GF-D8 (cell line): ENCODE data around the gene UBL7.
"Not testable (repeated sequence)": the region's sequence is repeated elsewhere in the genome, so short reads cannot be mapped to it uniquely, and the experiment has no call there.

Source experiments
- DNase-seq: peaks from one replicate; lab custom pipeline; 2025; lab: John Stamatoyannopoulos, UW

UBL7 gene

DNA sequence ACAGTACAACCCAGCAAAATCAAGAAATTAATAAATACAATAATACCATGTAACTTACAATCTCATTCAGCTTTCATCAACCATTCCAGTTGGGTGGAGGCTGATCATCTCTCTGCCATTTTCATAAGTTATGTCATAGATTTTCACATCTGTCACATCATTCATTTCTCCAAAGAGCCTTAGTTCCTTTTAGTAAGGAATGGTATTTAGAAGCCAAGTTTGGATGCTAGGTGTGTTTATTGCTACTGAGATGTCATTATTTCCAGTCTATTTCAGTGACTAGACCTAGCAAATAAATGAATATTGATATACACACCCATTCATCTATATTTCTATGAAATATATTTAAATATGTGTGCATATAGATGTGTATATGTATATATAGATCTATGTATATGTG is 2.7 kb upstream of the UBL7 start:
- DNase-seq = no peak

DNA sequence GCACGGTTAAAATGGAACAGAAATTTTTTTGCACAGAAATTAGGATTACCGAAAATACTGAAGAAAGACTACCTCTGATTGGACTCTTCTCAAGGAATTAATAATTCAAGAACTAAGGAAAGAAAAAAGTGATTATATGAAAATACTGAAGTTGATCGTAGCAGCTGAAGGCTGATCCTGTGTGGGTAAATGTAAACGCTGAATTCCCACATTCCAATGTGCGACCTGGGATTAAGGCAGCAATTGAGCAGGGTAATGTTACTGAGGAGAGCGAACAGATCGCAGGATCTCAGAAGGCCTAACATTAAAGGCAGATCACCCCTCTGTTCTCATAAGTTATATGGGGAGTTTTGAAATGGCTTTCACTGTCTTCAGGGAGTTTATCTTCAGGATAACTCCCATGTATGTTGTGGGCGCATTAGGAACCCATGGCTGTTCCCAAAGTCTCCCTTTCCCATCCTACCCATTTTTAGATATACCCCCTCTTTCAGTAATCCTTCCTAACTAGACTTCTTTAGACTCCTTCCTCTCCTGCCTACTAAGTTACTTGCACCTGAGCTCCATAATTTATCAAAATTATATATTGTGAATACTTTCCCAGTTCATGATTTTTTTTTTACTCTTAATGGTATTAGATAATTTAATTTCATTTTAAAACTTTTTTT is 1.0 kb upstream of the UBL7 start:
- no peak for DNase-seq

DNA sequence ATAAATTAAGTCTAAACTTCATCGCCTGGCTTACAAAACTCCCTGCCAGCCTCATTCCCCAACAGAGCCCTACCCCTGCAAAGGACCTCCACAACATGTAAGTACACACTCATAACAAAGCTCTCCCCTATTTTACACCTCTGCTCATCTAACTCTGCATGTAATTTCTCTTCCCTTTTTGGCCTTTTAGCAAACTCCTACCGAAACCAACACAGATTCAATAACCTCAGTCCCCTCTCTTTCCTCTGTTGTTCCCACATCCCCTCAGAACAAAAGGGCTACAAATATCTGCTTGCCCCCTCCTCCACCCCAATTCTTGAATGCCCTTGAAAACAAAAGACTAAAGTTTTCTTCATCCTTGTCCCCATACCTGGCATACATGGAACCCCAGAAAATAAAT is 662 bp downstream of the UBL7 start:
- DNase-seq = no peak

DNA sequence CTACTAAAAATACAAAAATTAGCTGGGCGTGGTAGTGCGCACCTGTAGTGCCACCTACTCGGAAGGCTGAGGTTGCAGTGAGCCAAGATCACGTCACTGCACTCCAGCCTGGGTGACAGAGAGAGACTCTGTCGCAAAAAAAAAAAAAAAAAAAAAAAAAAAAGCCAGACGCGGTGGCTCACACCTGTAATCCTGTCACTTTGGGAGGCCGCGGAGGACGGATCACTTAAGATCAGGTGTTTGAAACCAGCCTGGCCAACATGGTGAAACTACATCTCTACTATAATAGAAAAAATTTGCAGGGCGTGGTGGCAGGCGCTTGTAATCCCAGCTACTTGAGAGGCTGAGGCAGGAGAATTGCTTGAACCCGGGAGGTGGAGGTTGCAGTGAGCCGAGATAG is 1.2 kb downstream of the UBL7 start:
- DNase-seq = not testable (repeated sequence)

DNA sequence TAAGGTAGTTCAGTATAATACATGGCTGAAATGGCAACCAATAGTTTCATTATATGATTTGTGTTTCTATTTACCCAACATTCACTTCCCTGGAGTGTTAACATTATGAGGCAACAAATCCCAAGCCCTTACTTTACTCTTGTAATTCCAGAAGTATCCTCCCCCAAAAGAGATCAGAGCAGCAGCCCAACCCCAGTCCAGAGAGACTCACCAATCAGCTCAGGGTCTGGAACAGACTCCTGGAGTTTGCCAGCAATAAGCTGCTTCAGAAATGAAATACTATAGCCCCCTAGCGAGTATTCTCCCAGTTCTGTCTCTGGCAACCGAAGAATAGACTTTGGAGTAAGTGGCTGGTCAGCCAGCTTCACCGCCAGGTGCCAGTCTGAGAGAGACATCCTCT is 2.5 kb downstream of the UBL7 start:
- no peak for DNase-seq

DNA sequence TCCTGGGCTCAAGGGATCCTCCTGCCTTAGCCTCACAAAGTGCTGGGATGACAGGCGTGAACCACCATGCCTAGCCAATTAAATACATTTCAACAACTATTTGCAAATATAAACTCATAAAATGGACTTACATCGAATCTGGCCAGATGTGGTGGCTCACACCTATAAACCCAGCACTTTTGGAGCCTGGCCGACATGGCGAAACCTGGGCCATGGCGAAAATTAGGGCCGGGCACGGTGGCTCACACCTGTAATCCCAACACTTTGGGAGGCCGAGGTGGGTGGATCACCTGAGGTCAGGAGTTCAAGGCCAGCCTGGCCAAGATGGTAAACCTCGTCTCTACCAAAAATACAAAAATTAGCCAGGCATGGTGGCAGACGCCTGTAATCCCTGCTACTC is 3.9 kb downstream of the UBL7 start:
- not testable (repeated sequence) for DNase-seq

DNA sequence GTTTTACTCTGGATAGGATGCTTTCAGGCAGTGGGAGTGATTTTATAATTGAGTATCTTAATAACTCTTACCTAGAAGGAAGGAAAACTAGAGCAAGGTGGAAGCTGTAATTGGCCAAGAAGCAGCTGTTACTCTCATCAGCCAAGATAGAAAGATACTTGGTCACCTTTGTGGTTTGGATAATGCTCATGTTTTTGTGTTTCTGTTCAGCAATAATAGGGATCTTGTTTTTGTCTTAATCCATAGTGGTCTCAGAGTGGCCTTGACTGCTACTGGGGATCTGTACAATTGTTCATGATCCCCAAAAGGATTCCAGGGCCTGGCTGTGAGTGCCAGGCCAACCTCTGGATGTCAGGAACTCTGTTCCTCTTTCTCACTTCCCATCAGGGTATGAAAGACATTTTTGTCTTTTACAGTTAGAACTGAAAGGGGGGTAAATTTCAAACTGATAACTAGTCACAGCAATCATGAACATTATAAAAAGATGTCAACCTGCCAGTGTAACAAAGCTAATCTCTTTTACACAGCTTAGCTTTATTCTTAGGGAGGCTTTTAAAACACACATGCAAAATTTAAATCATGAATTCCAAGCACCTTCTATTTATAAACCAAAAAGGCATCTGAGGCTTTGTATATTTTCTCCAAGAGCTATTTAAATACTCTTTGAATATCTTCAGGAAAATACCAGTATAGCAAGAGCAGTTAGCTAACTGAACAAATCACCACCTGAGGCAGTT is 6.0 kb downstream of the UBL7 start:
- no peak for DNase-seq

DNA sequence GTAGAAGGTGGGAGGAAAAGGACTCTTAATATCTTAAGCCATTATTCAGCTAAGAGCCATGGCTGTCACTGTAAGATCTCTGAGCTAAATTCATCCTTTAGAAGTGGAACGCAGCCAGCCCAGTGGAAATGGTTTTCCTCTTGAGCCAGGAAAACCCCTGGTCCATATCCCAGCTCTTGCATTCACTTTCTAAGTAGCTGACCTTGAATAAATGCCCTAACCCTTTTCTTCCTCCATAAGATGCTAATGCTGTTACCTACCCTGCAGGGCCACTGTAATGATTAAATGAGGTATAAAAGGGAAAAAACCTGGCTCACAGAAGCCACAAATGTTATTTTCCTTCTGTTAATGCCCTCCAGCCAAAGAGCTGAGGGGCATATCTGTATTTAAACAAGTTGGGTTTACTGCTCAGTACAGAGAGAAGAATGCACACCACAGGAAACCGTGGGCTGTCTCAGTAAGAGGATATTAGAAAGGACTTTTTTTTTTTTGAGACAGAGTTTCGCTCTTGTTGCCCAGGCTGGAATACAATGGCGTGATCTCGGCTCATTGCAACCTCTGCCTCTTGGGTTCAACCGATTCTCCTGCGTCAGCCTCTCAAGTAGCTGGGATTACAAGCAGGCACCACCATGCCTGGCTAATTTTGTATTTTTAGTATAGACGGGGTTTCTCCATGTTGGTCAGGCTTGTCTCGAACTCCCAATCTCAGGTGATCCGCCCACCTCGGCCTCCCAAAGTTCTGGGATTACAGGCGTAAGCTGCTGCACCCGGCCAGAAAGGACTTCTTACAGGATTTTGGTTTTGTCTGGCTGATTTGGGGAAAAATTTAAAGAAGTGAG is 6.8 kb downstream of the UBL7 start:
- DNase-seq = no peak

DNA sequence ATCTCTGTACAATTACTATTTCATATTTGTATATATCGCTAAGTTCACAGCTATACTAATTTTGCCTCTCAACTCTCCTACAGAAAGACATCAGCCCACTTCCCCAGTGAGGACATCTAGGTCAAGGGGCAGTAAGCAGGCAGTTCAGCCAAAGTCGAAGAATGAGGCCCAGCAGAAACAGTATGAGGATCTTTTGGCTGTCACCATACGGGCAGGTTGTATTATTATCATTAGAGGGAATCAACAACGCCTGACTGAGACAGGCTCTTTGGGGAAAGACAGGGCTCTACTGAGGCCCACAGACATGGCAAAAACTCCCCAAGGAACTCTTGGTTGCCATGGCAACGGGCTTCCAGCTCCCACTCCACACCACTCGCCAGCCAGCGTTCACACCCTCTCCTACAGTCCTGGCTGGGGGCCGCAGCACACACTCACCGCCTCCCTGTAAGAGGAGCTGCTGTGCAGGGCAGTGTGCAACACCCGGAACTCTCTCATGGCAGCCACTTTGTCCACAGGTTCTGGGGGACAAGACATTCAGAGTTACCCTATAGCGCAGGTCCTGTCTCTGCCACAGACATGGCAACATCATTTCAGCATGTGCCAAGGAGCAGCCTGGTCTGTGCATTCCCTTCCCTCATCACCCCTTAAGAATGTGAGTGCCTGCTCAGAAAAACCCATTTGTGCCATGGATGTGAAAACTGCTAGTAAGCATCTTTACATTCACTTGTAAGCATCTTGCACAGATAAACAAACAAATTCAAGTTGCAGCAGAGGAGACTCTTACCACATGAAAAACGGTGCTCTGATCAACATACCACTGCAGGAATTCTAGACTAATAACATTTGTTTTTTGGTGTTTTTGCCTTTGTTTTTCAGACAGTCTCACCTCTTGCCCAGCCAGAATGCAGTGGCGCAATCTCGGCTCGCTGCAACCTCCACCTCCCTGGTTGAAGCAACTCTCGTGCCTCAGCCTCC is 8.8 kb downstream of the UBL7 start:
- DNase-seq = no peak

DNA sequence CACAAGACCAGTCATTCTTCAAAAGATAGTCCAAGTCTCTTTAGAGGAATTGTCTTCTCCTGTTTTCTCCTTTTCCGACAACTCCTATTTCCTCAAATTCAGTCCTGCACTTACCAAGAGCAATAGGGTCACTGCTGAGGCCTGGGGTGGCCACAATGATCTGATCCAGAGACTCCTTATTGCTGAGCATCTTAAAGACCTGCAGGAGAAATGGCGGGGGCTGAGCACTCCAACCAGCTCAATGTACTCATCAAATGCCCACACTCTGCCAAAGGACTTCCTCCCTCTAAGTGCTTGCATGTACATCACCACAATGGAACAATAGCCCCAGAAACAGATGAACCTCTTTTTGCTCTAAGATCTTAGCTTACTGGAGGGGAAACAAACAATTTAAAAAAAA is 9.6 kb downstream of the UBL7 start:
- DNase-seq = no peak

DNA sequence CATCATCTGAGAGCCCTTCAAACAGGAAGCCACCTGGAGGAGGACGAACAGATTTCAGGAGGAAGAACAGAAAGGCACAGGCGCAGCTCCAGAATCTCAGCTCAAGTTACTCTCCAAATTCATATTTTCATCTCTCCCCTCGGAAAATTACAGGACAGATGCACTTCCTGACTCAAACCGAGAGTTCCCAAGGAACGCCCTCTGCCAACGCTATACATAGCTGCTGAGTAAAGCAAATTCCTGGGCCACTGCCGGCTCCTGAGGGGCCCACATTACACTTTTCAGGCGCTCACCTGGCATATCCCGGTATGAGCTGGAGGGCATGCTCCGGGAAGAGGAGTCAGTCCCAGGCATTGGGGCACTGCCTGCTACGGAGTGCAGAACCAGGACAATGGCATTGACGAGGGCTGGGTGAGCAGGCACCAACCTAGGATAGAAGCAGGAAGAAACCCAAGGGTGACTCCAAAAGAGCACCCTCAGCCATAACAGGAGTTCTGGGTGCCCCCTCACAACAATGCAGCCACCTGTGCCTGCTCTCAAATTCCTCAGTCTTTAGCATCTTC is 11.2 kb downstream of the UBL7 start:
- no peak for DNase-seq

DNA sequence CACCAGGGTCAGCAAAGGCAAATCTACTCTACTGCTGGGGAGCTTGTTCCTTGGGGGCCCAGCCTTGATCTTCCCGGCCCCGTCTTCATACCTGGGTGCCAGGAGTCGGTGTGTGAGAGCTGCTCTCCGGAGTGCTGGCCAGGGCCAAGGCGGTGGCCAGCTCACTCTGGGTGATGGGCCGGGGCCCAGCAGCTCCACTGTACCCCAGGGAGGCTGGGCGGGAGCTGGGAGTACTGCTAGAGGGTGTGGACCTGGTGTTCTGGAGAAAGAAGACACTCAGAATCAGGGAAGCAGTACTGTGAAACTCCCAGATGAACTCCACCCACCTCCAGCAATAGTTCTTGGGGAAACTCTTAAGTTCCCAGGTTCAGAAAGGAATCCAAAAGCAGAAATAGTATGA is 11.9 kb downstream of the UBL7 start:
- no peak for DNase-seq

DNA sequence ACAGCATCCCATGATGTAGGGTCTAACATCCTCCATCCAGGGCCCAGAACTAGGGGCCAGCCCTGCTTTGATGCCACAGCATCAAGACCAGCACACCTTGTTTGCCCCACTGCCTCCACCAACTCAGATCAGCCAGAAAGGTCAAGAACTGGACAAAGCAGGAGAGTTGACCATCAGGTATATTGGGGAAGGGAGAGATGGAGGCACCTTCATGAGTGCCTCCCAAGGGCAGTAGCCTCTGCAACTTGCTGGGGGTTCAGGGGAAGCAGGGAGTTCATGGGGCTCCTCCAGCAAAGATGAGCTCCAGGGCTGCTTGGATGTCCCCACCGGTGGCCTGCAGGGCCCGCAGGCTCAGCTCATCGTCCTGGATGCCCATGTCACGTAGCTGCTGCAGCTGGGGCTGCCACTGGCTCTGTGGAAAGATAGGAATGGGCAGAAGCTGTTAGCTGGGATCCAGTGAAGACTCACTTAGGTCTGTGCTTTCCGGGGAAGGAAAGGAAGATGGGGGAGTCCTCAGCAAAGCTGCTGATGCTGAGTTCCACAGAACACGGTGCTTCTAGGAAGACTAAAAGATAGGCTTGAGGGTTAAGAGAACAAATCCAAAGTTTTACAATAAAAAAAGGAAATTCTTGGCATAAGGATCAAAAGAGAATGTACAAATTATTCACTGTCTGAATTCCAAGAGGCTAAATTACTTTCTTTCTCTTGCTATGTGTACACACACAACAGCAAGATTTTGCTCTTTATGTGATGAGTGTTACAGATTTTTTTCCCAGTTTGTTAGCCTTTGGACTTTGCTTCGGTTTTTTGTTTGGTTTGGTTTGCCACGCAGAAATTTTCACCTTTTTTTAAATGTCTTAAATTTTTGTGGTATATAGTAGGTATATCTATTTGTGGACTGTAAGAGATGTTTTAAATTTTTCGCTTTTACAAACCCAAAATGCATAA is 14.9 kb downstream of the UBL7 start:
- DNase-seq = no peak

DNA sequence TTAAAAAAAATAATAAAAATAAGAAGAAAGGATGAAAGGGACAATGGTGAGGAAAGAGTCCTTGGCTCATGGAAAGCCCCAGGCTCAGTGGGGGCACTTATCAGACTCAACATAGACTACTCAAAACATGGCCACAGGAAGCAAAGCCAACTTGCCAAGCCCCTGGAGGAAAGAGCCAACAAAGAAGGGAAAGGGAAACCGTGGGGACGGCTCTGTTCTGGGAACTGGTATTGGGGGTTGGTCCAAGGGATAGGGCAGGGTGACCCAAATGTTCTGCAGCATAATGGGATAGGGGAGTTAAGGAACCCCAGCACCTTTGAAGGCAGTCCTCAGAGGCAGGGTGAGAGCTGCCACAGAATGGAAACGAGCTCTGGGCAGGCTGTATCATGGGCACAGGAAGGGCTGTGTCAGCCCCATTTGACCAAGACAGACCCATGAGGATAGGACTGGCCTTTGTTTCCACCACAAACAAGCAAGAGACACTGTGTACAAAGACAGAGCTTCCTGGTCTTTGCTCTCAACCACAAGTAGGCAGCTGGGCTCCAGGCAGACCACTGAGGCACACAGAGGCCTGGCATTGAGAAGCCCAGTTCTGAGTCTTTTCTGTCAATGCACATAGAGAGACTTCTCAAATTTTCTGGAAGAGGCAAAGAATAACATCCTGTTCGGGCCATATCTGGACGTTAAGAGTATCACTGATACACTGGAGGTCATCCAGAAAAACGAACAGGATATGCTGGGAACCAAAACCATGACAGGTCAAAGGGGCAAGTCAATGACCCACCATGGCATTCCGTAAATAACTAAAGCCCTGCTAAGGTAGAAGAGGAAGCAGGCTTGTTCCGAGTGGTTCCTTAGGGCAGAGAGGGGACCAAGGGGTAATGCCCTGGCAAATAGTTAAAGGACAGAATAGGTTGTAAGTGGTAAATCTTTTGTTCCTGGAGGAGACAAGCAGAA is 16.6 kb downstream of the UBL7 start:
- no peak for DNase-seq

DNA sequence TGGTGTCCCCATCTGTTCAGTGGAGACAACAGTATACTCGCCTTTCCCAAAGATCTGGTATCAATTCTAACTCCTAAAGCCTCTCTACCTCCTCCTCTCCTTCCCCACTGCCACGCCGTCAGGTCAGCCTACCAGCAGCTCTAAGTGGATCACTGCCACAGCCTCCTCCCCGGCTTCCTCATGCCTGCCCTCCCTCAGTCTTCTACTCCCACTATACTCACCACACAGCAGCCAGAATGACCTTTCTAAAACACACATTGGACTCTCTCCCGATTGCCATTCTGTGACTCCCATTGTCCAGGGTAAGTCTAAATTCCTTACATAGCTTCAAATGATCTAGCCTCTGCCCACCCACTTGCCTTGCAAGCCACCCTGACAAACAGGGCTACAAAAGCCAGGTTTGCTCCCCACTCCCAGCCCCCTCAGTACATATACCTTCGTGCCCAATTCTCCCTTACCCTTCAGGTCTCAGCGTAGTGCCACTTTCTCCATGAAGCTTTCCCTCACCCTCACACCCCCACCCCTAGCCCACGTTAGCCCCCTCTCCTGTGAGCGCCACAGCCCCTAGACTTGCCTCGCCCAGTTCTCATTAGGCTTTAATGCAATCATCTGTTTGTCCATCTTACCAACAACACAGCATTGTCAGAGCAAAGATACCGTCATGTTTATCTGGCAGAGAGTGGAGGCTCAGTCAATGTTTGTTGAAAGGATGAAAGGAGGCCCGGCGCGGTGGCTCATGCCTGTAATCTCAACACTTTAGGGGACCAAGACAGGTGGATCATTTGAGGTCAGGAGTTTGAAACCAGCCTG is 17.7 kb downstream of the UBL7 start:
- DNase-seq = no peak

DNA sequence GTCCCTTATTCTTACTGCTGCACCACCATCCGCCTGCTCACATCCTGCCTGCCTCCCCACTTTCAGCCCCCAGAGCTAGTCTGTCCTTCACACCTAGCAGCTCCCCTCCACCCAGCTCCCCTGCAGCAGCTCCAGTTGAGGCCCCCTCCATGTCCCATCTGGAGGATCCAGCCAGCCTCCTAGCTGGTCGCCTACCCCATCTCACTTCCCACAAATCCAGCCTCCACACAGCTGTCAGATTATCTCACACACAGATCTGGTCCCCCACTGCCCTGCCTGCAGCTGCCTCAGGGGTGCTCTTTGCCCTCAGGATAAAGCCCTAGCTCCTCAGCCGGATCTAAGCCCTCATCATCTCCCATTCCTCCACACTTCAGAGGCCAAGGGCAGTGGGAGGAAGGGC is 18.4 kb downstream of the UBL7 start:
- no peak for DNase-seq

DNA sequence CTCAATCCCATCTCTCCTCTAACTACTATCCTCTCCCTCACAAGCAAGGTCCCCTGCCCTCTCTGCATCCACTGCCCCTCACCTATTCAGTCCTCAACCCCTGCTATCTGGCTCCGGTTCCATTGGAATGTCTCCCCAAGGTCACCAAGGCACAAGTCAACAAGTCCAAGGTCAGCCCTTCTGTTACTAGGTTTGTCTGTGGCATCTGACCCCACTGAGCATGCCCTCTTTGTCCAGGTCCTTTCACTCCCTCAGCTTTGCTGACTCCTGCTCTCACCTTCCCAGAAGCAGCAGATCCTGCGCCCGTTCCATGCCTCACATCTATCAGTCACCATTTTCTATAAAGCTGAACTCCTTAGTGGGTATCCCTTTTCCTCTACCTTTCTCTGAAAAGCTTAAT is 18.9 kb downstream of the UBL7 start:
- no peak for DNase-seq

DNA sequence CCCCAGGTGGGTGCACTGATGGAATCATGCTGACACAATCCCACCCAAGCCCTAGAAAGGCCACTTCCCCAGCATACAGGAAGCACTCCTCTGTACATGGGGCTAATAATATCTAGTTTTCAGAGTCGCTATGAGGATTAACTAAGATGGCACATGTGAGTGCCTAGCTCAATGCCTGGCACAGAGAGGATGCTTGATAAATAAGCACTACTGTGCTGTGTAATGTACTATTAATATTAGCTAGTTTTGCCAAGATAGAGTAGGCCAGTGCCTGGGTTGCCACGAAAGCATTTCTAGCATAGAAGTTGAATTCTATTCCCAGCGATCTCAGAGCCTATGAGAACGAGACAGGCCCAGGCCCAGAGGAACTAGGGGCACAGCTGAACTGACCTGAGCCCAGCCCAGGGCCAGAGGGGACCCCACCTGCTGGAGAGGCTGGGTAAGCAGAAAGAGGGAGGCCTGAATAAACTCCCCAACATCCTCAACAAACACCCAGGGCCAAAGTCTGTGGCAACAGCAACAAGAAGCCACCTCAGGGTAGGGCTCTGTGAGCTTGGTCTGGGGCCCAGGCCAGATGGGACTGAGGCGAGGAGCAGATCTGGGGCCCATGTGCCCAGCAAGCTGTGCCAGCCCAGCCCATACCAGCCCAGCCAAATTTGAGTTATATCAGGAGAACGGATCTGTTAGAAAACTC is 19.6 kb downstream of the UBL7 start:
- DNase-seq = no peak
